AG09309 (cell line): ENCODE measurements around the gene TRMT44.

Experiments
- DNase-seq: peaks from one replicate; pipeline ENCODE4 v3.0.0-alpha.2; 2010; ENCODE audit warnings: low read depth
- H3K4me3 ChIP-seq: 2 replicates; pipeline ENCODE4 v1.5.1; 2011; ENCODE audit warnings: mild to moderate bottlenecking, low read depth, low read length, moderate library complexity; ENCODE audit not compliant: control insufficient read depth
- CTCF ChIP-seq: IDR thresholded peaks from 2 replicates; pipeline ENCODE4 v1.5.1; 2011; ENCODE audit warnings: mild to moderate bottlenecking, low read depth, low read length, inconsistent platforms; ENCODE audit not compliant: insufficient read depth, control insufficient read depth; ENCODE audit errors: missing control alignments

Gene TRMT44

GRCh38 chr4:8434251-8435073 lies 6.1 kb upstream of the TRMT44 start:
- TF ChIP-seq CTCF, result no peak
- no peak overlapping the region for H3K4me3 ChIP-seq
- no peak for DNase-seq

GRCh38 chr4:8435656-8436121 lies 4.9 kb upstream of the TRMT44 start:
- H3K4me3 ChIP-seq, result no peak overlapping the region
- no peak for TF ChIP-seq CTCF
- DNase-seq, result no peak

GRCh38 chr4:8437281-8437680 lies 3.3 kb upstream of the TRMT44 start:
- no peak overlapping the region for H3K4me3 ChIP-seq
- no peak for TF ChIP-seq CTCF
- DNase-seq, result no peak

GRCh38 chr4:8438743-8439142 lies 1.8 kb upstream of the TRMT44 start:
- DNase-seq, result no peak
- no peak for TF ChIP-seq CTCF
- H3K4me3 ChIP-seq, result no peak overlapping the region

- TF ChIP-seq CTCF, result no peak
- DNase-seq, result no peak
- no peak overlapping the region for H3K4me3 ChIP-seq
Measured at GRCh38 chr4:8439168-8439567, 1.4 kb upstream of the TRMT44 start.

- no peak for DNase-seq
- peak overlapping the region; percentile 90 for H3K4me3 ChIP-seq
- TF ChIP-seq CTCF, result no peak
Measured at GRCh38 chr4:8439914-8440491, 574 bp upstream of the TRMT44 start.
